ENCODE results near the gene SDC1. TPM values are rescaled to one million over a fixed set of nuclear protein-coding genes. Genes with fewer than 3 reads are reported as not detected.

Gene SDC1
- total and polyA plus RNA-seq, 2 of the 8 experiments (the other 6 are each of a cell fraction or from before 2014, with no cell fraction given) = 45.3 to 73.3 TPM

DNA sequence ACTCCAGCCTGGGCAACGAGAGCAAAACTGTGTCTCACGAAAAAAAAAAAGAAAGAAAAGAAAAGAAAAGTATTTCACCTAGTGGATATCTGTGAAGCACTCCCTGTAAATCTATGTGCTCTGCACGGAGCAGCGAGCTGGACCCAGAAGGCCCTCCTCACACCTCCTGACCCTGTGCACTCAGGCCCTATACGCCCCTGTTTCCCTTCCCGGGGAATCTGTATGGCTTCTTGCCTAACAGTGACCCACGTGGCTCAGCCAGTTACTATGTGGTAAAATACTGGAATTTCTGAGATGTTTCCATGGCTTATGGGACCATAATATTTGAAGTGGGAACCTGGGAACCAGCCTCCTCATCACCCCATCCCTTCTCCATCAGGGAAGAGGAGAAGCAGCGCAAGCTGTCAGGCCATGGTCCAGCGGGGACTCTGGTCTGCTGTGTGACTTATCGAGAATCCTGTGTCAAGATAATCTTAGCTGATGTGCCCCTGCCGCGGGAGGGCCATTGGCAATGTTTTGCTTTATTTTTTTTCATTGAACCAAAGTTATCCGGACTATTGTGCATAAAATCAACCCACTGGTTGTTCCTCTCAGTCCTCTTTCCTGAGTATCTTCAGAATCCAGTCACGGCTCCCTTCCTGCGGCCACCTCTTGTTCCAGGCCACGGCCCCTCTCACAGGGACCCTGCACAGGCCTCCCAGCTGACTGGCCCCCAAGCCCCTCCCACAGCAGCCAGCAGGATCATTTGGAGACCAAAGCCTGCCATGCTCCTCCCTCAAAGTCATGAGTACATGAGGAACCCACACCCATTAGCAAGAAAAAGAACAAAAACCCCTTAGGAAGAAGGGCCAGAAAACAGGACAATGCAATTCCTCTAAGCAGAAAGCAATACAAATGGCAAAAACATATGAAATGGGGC, 30.6 kb downstream of the SDC1 start:
- Histone ChIP-seq H2AK5ac (ENCODE audit: low read depth, low read length) (no peak overlapping the region), H3K23ac (ENCODE audit: insufficient read length) (no peak overlapping the region), H3K27ac (ENCODE audit: low read depth, low read length) (no peak overlapping the region), H3K56ac (replicated peaks; ENCODE audit: insufficient read length, low read depth, low read length) (no peak overlapping the region), H4K8ac (ENCODE audit: extremely low read depth, insufficient read depth, low read length) (no peak overlapping the region), H3K9ac (replicated peaks in 1 of 4; ENCODE audit: extremely low read depth in 1 of 4, low read depth in 3 of 4, low read length in 3 of 4) (no peak overlapping the region), H2AFZ (ENCODE audit: low read length) (no peak overlapping the region), H3K23me2 (ENCODE audit: low read depth, low read length) (no peaks in the 10 kb centered on the region), H3K9me3 (ENCODE audit: insufficient read depth in 2 of 2, low read depth in 1 of 2, low read length in 1 of 2) (no peaks in the 10 kb centered on the region), H3K79me2 (ENCODE audit: control insufficient read depth in 1 of 2, insufficient read depth in 2 of 2, low read length in 2 of 2) (no peaks in the 10 kb centered on the region), H3K27me3 (replicated peaks in 1 of 4; ENCODE audit: control insufficient read depth in 3 of 4, extremely low read depth in 1 of 4, insufficient read depth in 3 of 4, low read length in 3 of 4) (no peaks in the 10 kb centered on the region; a peak in 3 of 7 replicates), H3K18ac (ENCODE audit: extremely low read depth, low read length) (no peak overlapping the region; the same call in 1 of the 2 replicates), H3K79me1 (ENCODE audit: low read depth, low read length) (no peaks in the 10 kb centered on the region), H2BK15ac (ENCODE audit: low read length) (no peak overlapping the region), H2BK120ac (replicated peaks; ENCODE audit: low read depth, low read length) (no peak overlapping the region), H2BK12ac (ENCODE audit: low read depth, low read length) (no peak overlapping the region), H3K4me2 (ENCODE audit: insufficient read depth in 1 of 2, low read depth in 2 of 2, low read length in 2 of 2) (no peak overlapping the region), H2BK5ac (ENCODE audit: low read depth, low read length) (no peak overlapping the region), H4K20me1 (replicated peaks in 1 of 2; ENCODE audit: control insufficient read depth in 1 of 2, insufficient read depth in 2 of 2, low read length in 2 of 2) (no peaks in the 10 kb centered on the region), H3K14ac (ENCODE audit: insufficient read length) (no peak overlapping the region), H3K4ac (replicated peaks; ENCODE audit: insufficient read length, low read depth, low read length) (no peak overlapping the region), H2BK20ac (ENCODE audit: low read length) (no peak overlapping the region), H3K4me1 (replicated peaks in 1 of 4; ENCODE audit: control insufficient read depth in 3 of 4, insufficient read depth in 4 of 4, low read length in 3 of 4) (peaks cover 0 to 15% (median 5%) of the 10 kb centered on the region in 4 experiments; a peak in 6 of 7 replicates), H4K5ac (ENCODE audit: insufficient read length, low read depth, low read length) (no peak overlapping the region), H3K36me3 (ENCODE audit: control insufficient read depth in 2 of 4, insufficient read depth in 4 of 4, low read length in 3 of 4) (no peaks in the 10 kb centered on the region), H4K91ac (replicated peaks; ENCODE audit: insufficient read length, low read length) (no peak overlapping the region), H3K4me3 (ENCODE audit: extremely low read depth in 1 of 4, insufficient read depth in 2 of 4, low read depth in 3 of 4, low read length in 4 of 4) (no peak overlapping the region)
- ChIA-PET CTCF (ENCODE audit: partially characterized antibody) (interaction anchor here (0.8 to 8.8 kb wide), 3 partner anchors 13 to 67 kb away, joined by 3 to 104 read pairs (median 3); no protein-coding TSS in a partner anchor), POLR2A (ENCODE audit: partially characterized antibody) (no interaction called here)
- DNase-seq (ENCODE audit: low read depth in 1 of 2, low spot score in 2 of 2) (no peak), FAIRE-seq (no peak)
- 92% methylated on average over 15 of the region's 16 CpGs; no CpG with 5 or more reads in 1 of the 2 experiments for WGBS, 2 experiments (ENCODE audit: extremely low coverage in 1 of 2, insufficient coverage in 1 of 2, insufficient read length in 1 of 2, insufficient replicate concordance in 2 of 2, low coverage in 1 of 2, low lambda C conversion rate in 2 of 2, missing lambda C conversion rate in 1 of 2)
- TF ChIP-seq, protein P1, sequence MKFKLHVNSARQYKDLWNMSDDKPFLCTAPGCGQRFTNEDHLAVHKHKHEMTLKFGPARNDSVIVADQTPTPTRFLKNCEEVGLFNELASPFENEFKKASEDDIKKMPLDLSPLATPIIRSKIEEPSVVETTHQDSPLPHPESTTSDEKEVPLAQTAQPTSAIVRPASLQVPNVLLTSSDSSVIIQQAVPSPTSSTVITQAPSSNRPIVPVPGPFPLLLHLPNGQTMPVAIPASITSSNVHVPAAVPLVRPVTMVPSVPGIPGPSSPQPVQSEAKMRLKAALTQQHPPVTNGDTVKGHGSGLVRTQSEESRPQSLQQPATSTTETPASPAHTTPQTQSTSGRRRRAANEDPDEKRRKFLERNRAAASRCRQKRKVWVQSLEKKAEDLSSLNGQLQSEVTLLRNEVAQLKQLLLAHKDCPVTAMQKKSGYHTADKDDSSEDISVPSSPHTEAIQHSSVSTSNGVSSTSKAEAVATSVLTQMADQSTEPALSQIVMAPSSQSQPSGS (IDR thresholded peaks at IDR 0.05; ENCODE audit: low read length) = no peak
- TF ChIP-seq MAFK (IDR thresholded peaks at IDR 0.05; ENCODE audit: low read depth, low read length) (no peak), SIX5 (IDR thresholded peaks at IDR 0.05; ENCODE audit: low read depth, low read length) (no peak), CEBPB (IDR thresholded peaks at IDR 0.05; ENCODE audit: low read depth, low read length) (no peak), POLR2A (IDR thresholded peaks at IDR 0.05; ENCODE audit: control extremely low read depth in 1 of 2, low read depth in 2 of 2, low read length in 2 of 2) (no peak)
- TF ChIP-seq, protein P2, sequence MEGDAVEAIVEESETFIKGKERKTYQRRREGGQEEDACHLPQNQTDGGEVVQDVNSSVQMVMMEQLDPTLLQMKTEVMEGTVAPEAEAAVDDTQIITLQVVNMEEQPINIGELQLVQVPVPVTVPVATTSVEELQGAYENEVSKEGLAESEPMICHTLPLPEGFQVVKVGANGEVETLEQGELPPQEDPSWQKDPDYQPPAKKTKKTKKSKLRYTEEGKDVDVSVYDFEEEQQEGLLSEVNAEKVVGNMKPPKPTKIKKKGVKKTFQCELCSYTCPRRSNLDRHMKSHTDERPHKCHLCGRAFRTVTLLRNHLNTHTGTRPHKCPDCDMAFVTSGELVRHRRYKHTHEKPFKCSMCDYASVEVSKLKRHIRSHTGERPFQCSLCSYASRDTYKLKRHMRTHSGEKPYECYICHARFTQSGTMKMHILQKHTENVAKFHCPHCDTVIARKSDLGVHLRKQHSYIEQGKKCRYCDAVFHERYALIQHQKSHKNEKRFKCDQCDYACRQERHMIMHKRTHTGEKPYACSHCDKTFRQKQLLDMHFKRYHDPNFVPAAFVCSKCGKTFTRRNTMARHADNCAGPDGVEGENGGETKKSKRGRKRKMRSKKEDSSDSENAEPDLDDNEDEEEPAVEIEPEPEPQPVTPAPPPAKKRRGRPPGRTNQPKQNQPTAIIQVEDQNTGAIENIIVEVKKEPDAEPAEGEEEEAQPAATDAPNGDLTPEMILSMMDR (IDR thresholded peaks at IDR 0.05; ENCODE audit: control extremely low read depth in 1 of 3, insufficient read depth in 1 of 3, low read depth in 1 of 3, low read length in 3 of 3) = no peak
- TF ChIP-seq, protein P3, sequence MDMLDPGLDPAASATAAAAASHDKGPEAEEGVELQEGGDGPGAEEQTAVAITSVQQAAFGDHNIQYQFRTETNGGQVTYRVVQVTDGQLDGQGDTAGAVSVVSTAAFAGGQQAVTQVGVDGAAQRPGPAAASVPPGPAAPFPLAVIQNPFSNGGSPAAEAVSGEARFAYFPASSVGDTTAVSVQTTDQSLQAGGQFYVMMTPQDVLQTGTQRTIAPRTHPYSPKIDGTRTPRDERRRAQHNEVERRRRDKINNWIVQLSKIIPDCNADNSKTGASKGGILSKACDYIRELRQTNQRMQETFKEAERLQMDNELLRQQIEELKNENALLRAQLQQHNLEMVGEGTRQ (IDR thresholded peaks at IDR 0.05; ENCODE audit: low read length) = no peak
